HG03520 (cell line): ENCODE measurements around the gene SNRK.
A peak's percentile ranks its signal among the peaks of the same experiment; 100 is the strongest.

ENCODE experiments used
- ATAC-seq: cut with Tn5 transposase; IDR thresholded peaks from one replicate; pipeline ENCODE4 v1.9.1; 2021; ENCODE audit warnings: mild to moderate bottlenecking, moderate library complexity; ENCODE audit not compliant: unreplicated experiment

Gene SNRK

DNA sequence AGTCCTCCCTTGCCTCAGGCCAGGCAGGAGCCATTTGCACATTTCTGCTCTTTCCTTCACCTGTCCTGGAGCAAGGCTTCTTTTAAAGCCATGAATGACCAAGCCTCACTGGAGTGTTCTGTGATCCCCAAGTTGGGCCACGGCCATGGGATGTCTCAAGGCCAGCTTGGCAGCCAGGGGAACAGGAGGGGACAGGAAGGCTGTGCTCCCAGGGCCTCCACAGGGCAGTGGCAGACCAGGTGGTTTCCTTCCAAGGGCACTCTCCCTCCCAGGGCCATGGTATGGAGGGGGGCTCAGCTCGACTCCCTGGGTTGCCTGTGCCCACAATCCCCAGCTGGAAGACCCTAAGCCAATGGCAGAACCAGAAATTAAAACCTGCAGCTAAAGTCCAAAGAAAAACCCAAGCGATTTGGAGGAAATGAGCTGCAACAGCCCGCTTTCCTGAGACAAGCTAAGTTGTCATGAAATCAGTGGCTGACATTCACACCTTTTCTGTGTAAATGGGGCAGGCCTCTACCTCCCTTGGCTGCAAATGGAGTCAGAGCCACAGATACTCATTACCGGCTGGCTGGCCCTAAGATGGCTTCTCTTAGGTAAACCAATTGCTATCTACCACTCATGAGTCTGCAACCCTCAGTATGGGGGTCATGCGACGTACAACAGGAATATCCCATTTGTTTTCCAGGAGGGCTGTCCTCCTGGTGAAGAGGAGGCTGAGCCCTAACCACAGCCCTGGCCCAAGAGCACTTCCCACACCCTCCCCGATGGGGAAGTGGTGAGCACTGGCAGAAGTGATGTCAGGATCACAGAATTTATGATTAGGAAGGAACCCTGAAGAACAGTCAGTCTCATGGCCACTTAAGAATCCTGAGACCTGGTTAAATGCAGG is 83.3 kb downstream of the SNRK start:
- ATAC-seq, result no peak

DNA sequence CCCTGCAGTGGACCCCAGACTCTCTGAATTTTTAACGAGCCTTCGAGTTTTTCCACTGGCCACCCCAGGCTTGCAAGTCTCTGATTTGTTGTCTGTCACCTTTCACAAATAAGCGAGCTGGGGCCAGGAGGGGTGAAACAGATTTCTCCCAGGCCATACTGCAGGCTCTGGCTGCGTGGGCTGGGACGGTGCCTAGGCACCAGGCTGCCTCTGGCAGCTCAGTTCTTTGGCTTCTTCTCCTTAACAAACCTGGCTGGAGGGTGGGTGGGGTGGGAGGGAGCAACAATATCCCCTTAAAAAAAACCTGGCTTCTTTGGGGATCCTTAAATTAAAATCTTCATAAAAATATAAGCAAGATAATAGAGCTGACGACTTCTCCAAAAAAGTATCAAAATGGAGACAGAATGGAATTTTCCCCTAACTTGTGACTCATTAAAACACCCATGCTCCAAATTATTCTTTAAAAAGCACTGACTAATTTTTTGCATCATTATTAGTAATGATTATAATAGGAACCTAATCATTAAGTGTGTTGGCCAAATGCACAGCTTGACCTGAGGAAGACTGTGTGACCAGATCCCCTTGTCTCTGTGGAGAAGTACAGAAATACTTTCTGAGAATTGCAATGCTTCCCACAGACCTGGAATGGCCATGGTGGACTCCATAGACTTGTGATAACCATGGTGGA is 84.1 kb downstream of the SNRK start:
- no peak for ATAC-seq

DNA sequence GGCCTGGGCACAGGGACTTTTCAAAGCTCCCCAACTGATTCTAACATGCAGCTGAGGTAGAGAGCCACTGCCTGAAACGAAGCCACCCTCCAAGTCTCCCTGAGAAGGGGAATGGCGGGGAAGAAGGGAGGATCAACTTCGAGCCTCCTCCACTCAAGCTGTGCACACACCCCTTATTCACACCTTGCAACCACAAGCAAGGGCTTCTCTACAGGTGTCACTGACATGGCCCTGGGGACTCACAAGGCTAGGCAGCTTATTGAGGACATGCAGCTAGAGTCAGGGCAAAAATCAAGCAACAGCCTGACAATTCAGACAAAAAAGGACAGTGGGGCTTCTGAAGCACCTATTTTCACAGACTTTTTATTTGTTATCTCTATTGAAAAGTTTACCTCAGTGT is 85.2 kb downstream of the SNRK start:
- ATAC-seq, result no peak

- no peak for ATAC-seq
Observed at GRCh38 chr3:43372007-43372740, 85.8 kb downstream of the SNRK start.

- ATAC-seq, result no peak
Observed at GRCh38 chr3:43372809-43373559, 86.6 kb downstream of the SNRK start.

GRCh38 chr3:43373560-43373928 is 87.2 kb downstream of the SNRK start:
- no peak for ATAC-seq

GRCh38 chr3:43378066-43378935 is 92.0 kb downstream of the SNRK start:
- no peak for ATAC-seq

DNA sequence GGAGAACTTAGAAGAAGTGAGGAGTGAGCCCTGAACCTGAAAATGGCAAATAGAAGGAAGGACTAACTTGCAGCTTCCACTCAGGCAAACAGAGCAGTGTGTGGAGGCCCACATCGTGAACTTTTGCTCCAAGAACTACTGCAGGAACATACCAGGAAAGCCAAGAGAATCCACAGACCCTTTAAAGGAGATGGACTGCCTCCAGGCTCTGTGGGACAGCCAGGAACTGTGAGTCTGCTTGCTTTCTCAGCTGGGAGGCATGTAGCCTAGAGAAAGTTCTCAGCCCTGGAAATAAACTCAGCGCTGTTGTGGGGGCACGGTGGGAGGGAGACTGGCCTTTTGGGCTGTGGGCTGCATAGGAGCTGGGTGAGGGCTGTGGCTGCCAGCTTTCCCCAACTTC is 93.0 kb downstream of the SNRK start:
- ATAC-seq, result no peak

DNA sequence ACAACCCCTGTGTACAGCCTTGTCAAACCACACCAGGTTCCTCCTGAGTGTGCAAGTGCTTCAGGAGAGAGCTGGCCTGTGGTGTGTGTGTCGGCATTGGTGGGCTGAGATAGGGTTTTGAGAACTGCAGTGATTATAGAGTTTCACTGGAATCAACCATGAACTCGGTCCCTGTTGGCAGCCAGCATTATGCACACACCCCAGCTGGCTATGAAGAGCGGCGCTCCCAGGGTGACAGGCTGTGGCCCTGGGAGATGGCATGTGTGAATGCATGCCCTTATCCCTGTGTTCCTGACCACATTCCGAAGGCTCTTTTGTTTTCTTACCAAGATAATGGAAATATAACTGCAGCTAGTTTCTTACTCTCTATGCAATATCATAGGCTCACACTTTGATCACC is 101.8 kb downstream of the SNRK start:
- no peak for ATAC-seq

DNA sequence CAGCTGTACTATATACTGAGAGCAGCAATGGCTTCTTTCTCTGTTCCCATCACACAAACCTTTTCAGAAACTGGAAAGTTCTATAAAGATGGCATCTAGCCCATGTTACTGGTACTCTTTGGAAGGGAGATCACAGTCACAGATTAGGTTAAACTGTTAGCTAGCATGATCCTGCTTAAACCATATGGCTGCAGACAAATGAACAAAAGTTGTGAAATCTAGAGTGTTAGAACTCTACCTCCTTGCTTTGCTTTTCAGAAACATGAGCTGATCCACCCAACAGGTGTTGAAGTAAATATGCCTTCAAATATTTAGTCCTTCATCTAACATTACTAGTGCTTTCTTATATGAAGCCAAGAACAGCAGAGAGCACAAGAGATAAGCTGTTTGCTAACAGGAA is 102.6 kb downstream of the SNRK start:
- no peak for ATAC-seq

DNA sequence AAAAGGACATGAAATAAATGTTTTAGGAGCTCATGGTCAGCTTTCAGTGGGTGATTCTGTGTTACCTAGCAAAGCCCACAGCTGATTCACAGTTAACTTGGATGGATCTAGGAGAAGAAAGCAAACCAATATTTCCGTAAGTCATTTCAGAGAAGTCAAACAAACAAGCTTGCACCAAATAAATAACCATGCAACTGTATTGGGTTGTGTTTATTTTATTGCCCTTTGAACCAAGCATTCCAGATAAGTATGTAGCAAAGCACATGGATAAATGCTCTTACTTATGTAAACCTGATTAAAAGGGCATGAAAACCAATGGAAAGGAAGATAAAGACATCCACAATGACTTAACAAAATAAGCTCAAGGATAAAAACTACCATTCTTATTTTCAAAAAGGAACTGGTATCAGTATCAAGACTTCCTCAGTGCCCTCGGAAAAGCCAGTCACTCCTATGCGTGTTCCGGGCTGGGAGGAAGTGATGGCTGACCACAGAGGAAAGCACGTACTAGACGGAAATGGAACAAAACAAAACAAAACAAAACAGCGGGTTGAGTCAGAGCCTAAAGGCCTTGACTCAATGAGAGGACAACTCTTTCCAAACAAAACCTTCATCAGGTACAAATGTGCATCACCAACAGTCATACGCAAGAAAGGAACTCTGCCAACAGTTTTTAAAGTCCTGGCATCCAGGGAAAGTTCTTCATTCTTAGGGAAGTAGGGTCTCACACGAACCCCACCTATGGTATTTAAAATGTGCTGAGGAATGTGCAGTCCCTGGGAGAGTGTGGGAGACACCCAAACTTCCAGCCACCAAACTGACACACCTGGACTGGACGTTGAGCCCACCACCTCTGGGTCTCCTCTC is 103.3 kb downstream of the SNRK start:
- peak; percentile 59 for ATAC-seq

- ATAC-seq, result no peak
Observed at GRCh38 chr3:43390255-43390588, 103.9 kb downstream of the SNRK start.

GRCh38 chr3:43391621-43392020 is 105.3 kb downstream of the SNRK start:
- no peak for ATAC-seq

DNA sequence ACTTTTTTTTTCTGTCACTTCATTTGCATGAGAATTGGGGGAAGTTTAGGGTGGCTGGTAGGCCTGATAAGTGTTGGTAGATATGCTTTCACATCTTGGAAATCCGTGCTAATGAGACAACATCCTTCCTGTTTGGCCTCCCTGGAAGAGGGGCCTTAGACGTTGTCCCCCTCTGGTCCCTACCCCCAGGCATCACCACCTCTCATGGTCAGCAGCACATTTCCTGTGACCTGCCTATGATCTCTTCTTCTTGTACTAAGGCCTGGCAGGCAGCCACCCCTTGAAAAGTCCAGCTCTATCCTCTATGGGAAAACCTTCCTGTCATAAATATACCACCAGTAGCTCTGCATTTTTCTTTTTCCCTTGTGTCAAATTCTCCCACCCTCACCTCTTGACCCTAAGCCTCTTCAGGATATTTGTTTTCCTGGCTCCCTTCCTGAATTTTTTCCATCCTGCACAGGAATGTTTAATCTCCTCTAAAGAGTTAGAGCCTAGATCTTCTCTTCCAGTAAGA is 107.8 kb downstream of the SNRK start:
- ATAC-seq, result no peak

- no peak for ATAC-seq
Observed at GRCh38 chr3:43399034-43399433, 112.7 kb downstream of the SNRK start.

DNA sequence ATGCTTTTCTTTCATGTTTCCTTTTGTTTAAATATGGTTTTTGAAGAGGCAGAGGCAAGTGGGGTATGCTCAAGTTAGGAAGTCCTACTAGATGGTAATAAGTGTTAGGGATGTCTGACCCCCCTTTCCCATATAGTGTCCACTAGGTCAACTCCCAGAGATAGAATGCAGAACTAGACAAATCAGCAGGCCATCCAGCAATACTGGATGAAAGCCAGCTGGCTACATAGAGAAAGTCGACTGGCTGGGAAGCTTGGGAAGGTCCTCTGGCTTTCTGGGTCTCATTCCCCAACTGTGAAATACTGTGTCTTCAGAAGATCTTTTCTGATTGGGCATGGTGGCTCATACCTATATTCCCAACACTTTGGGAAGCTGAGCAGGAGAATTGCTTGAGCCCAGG is 113.8 kb downstream of the SNRK start:
- ATAC-seq, result no peak
